AG04450 (cell line): ENCODE data around the gene MRPL27. TPM values are rescaled to one million over a fixed set of nuclear protein-coding genes. Genes with fewer than 3 reads are reported as not detected.

Source experiments
- CTCF ChIA-PET: fragments of 300-600, 350-600 bp; formaldehyde crosslinking; extraction: SDS; loops from one replicate; lab custom pipeline; 2022; ENCODE audit warnings: antibody characterized with exemption, inconsistent platforms; lab: Charles Lee
- POLR2A ChIA-PET: fragments of 350-600 bp; formaldehyde crosslinking; extraction: SDS; loops from one replicate; lab custom pipeline; 2021; ENCODE audit warnings: antibody characterized with exemption, inconsistent platforms; lab: Yijun Ruan, JAX
- DNase-seq: peaks from one replicate; pipeline ENCODE4 v3.0.0-alpha.2; 2011; ENCODE audit warnings: low read depth, low spot score
- H3K27ac ChIP-seq: one replicate; pipeline ENCODE4 v1.5.1; 2012; ENCODE audit warnings: low read depth, low read length, control low read depth
- H3K27me3 ChIP-seq: one replicate; pipeline ENCODE4 v1.6.0; 2012; ENCODE audit warnings: low read length; ENCODE audit not compliant: control insufficient read depth, insufficient read depth
- H3K4me3 ChIP-seq: 2 replicates; pipeline ENCODE4 v1.5.1; 2011; ENCODE audit warnings: mild to moderate bottlenecking, low read depth, low read length, control low read depth
- H3K9me3 ChIP-seq: 2 replicates; pipeline ENCODE4 v1.5.1; 2012; ENCODE audit warnings: low read length; ENCODE audit not compliant: control insufficient read depth, insufficient read depth
- polyA plus RNA-seq: library from polyadenylated mRNA; depleted of rRNA; stranded (reverse); fragments of >200 nt; gene quantifications from 2 replicates; pipeline ENCODE4 v1.2.3, GENCODE V29; 2011
- TF ChIP-seq, protein P1 (sequence below): IDR thresholded peaks from 2 replicates; pipeline ENCODE4 v1.5.1; 2011; ENCODE audit warnings: low read depth, low read length, control low read depth, inconsistent platforms

The MRPL27 gene
- polyA plus RNA-seq, 1 experiment: 106 TPM

DNA sequence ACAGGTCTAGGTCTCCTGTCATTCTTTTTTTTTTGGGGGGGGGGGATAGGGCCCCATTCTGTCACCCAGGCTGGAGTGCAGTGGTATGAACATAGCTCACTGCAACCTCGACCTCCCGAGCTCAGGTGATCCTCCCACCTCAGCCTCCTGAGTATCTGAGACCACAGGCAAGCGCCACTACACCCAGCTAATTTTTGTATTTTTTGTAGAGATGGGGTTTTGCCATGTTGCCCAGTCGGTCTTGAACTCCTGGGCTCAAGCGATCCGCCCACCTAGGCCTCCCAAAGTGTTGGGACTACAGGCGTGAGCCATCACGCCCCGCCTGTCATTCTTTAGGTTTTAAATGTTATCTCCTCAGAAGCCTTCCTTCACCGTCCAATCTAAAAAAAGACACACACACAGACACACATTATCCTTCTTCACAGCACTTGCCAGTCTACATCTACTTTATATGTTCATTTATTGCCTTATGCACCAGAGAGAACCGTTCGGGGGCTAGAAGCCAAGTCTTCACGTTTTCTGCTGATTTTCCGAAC lies 694 bp downstream of the MRPL27 start:
- POLR2A ChIA-PET: interaction anchor here (1.0 kb wide), 1 partner anchor 12 kb away, joined by 3 read pairs; no protein-coding TSS in a partner anchor
- TF ChIP-seq, protein P1, sequence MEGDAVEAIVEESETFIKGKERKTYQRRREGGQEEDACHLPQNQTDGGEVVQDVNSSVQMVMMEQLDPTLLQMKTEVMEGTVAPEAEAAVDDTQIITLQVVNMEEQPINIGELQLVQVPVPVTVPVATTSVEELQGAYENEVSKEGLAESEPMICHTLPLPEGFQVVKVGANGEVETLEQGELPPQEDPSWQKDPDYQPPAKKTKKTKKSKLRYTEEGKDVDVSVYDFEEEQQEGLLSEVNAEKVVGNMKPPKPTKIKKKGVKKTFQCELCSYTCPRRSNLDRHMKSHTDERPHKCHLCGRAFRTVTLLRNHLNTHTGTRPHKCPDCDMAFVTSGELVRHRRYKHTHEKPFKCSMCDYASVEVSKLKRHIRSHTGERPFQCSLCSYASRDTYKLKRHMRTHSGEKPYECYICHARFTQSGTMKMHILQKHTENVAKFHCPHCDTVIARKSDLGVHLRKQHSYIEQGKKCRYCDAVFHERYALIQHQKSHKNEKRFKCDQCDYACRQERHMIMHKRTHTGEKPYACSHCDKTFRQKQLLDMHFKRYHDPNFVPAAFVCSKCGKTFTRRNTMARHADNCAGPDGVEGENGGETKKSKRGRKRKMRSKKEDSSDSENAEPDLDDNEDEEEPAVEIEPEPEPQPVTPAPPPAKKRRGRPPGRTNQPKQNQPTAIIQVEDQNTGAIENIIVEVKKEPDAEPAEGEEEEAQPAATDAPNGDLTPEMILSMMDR: no peak
- no peak for DNase-seq
- Histone ChIP-seq H3K27me3 (no peaks in the 10 kb centered on the region), H3K4me3 (peak overlapping the region; percentile 66), H3K9me3 (no peaks in the 10 kb centered on the region), H3K27ac (no peak overlapping the region)
- CTCF ChIA-PET: interaction anchor here (0.6 to 4.7 kb wide), 4 partner anchors 10 to 25 kb away, joined by 3 to 47 read pairs (median 4); partner anchors contain the start of gene LRRC59

GRCh38 chr17:50371526-50371925 lies 1.5 kb downstream of the MRPL27 start:
- H3K27ac ChIP-seq: no peak overlapping the region
- TF ChIP-seq, protein P1: no peak
- no peaks in the 10 kb centered on the region for H3K9me3 ChIP-seq
- peak overlapping the region; percentile 66 for H3K4me3 ChIP-seq
- no peak for DNase-seq
- ChIA-PET POLR2A (interaction anchor here (1.0 kb wide), 1 partner anchor 12 kb away, joined by 3 read pairs; no protein-coding TSS in a partner anchor), CTCF (interaction anchor here (0.6 to 4.7 kb wide), 4 partner anchors 9 to 278 kb away, joined by 3 to 47 read pairs (median 4); partner anchors contain the start of gene LRRC59)
- H3K27me3 ChIP-seq: no peaks in the 10 kb centered on the region

DNA sequence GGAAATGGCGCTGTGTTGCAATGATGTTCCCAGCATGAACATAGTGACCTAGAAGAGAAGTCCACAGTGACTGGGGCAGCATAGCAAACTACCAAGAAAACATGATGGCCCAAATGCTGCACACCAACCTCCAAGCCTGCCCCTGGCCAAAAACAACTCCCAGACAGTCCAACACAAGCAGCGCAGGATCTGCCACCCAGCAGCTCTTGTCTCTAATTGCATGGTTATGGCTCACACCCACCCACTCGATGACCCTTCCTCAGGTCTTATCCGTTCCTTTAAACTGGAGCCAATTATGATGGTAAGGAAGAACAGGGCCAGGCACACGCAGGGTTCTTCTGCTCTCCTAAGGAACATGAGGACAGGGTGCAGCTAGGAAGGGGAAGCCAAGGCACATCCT lies 2.9 kb downstream of the MRPL27 start:
- TF ChIP-seq, protein P1: no peak
- Histone ChIP-seq H3K27me3 (no peaks in the 10 kb centered on the region), H3K27ac (no peak overlapping the region), H3K4me3 (no peak overlapping the region), H3K9me3 (no peaks in the 10 kb centered on the region)
- ChIA-PET CTCF (interaction anchor here (2.4 to 4.7 kb wide), 2 partner anchors 7 to 27 kb away, joined by 10 to 47 read pairs; partner anchors contain the start of gene LRRC59), POLR2A (no interaction called here)
- no peak for DNase-seq

- DNase-seq: no peak
- ChIA-PET CTCF (no interaction called here), POLR2A (no interaction called here)
- TF ChIP-seq, protein P1: no peak
- H3K4me3 ChIP-seq: no peak overlapping the region
- H3K27ac ChIP-seq: no peak overlapping the region
- H3K27me3 ChIP-seq: no peaks in the 10 kb centered on the region
- H3K9me3 ChIP-seq: no peaks in the 10 kb centered on the region
Observed at GRCh38 chr17:50367401-50367800, 5.6 kb downstream of the MRPL27 start.

DNA sequence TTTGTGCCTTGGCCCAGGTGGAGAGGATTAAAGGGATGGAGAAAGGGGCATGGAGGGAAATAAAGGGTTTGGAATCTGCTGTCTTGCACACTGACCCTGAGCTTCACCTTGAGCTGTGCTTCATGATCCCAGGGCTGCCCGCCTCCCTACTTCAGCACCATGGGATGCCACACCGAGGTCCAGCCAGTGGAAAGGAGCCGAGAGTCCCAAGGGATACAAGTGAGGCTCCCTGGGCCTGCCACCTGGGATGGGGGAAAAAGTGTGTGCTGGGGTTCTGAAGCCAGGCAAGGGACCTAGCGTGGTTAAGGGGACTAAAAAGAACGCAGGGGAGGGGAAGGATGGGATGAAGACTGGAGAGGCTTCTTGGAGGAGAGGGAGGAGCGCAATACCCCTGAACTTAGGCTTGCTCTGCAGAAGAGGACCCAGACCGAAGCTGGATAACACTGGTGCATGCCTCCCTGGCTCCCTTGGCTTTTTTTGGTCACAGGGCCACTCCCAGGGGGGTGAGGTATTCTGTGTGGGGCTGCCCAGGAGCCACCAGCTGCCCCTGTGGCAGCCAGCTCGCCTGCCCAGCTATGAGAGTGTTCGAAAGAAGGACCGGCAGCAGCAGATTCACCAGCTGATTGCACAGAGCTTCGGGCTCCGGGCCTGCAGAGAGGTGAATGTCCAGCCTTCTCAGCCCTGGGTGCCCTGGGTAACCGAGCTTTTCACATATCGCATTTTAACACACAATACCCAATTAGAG lies 7.2 kb downstream of the MRPL27 start:
- ChIA-PET CTCF (interaction anchor here (0.5 to 6.5 kb wide), 5 partner anchors 31 to 272 kb away, joined by 3 to 45 read pairs (median 4); partner anchors contain the start of gene LRRC59), POLR2A (interaction anchor here (0.6 kb wide), 4 partner anchors 17 to 392 kb away, joined by 3 to 13 read pairs (median 4); no protein-coding TSS in a partner anchor)
- TF ChIP-seq, protein P1: no peak
- DNase-seq: no peak
- no peaks in the 10 kb centered on the region for H3K9me3 ChIP-seq
- no peaks in the 10 kb centered on the region for H3K27me3 ChIP-seq
- no peak overlapping the region for H3K27ac ChIP-seq
- no peak overlapping the region for H3K4me3 ChIP-seq
